GM20000 (cell line): ENCODE data around the gene GALNT15.

ENCODE experiments used
- DNase-seq: peaks from one replicate; pipeline ENCODE4 v3.0.0; 2012; ENCODE audit warnings: low spot score
- CTCF ChIP-seq: IDR thresholded peaks from 2 replicates; pipeline ENCODE4 v1.5.1; 2012; ENCODE audit warnings: mild to moderate bottlenecking, control low read depth; ENCODE audit errors: extremely low read depth, missing control alignments

GALNT15 gene

GRCh38 chr3:16254916-16255315 is 80.4 kb downstream of the GALNT15 start:
- no peak for DNase-seq
- no peak for TF ChIP-seq CTCF

GRCh38 chr3:16255326-16255725 is 80.8 kb downstream of the GALNT15 start:
- no peak for TF ChIP-seq CTCF
- DNase-seq = no peak

- DNase-seq = no peak
- no peak for TF ChIP-seq CTCF
Measured at GRCh38 chr3:16255726-16256125, 81.2 kb downstream of the GALNT15 start.

- TF ChIP-seq CTCF = no peak
Measured at GRCh38 chr3:16257309-16257708, 82.8 kb downstream of the GALNT15 start.

DNA sequence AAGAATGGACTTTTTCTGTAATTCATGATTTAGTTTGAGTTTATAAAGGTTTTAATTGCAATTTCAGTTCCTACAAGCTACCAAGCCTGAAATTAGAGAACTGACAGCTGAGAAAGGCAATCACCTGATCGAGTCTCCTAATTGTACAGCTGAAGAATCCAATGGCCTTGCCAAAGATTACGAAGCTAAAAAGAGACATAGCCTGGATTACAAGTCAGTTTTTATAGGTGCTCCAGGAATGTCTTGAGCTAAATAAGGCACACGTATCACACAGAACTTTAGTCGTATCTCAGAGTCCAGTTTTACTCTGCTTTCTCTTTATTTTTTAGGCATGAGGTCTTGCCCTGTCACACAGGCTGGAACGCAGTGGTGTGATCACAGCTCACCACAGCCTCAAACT is 83.7 kb downstream of the GALNT15 start:
- no peak for DNase-seq
- TF ChIP-seq CTCF = no peak

More at GRCh38 chr3:16257309-16257708, 82.8 kb downstream of the GALNT15 start:
- DNase-seq = no peak

- DNase-seq = no peak
- TF ChIP-seq CTCF = no peak
Measured at GRCh38 chr3:16258866-16259265, 84.4 kb downstream of the GALNT15 start.

DNA sequence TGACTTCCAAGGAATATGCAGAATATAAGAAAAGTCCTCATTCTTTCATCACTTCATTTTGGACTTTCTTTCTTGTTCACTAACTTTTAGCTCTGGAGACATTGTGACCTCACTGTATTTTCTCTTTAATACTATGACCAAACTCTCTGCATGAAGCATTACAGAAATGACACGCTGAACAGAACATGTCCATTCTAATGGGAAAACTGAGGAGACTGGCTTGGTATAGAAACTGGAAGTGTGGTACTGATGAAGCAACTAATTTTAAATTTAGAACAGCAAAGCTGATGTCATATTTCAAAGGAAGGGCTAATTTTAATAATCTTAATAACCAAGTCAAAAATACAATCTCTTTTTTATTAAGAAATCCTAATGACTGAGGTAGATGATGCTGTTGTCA is 85.6 kb downstream of the GALNT15 start:
- TF ChIP-seq CTCF = no peak
- no peak for DNase-seq

GRCh38 chr3:16262174-16262573 is 87.7 kb downstream of the GALNT15 start:
- DNase-seq = no peak
- no peak for TF ChIP-seq CTCF
